Stimulated activated CD4-positive, alpha-beta T cell treated with anti-CD3 and anti-CD28 coated beads, TNF-alpha, amount 100 ng/mL, for 48 hours (primary cell): ENCODE results near the gene FAM114A2.
"Not testable (repeated sequence)": the region's sequence is repeated elsewhere in the genome, so short reads cannot be mapped to it uniquely, and the experiment has no call there.

Experiments
- DNase-seq, 3 donors: peaks; one replicate each; pipeline ENCODE4 v3.0.0-alpha.2; 2020; ENCODE audit warnings: low read depth in 3 of 3

FAM114A2 gene

DNA sequence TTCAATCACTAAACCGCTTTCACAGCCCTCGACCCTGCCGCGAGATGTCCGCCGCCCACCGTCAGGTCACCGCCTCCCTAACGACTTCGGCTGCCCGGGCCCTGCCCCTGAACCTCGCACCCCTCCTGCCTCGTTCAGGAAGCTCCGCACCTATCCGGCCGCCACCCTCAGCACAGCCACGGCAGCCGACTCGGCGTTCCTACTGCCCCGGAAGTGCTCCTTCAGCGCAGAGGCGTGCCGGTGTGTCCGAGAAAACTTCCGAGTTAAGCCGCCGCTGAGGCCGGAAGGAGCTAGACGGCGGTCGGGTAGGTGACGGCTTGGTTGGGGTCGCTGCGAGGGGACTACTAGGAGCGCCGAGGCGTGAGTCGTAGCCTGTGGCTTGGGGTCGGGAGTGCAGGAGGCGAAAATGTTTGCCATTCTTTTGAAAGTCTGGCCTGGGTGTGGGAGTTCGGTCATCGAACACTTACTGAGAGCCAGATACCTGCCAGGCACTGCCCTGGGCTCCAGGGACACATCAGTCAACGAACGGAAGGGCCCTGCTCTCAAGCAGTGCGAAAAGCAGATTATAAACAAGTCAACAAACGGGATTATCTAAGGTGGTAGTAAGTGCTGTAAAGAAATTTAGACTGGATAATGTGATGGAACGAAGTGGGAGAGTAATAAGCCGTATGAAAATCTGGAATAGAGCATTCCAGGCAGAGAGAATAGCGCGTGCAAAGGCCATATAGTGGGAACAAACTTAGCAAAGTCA is at the start of gene FAM114A2, which contains the start of gene MFAP3:
FAM114A2 (minus strand) TSS at position 204 of the 751 bp plus-strand sequence. CDS start 3,957 bp downstream, outside the sequence.
MFAP3 (plus strand) TSS at position 261 of the 751 bp plus-strand sequence. CDS start 10,756 bp downstream, outside the sequence.
- DNase-seq = peak; percentile 82 to 86 (median 85)

DNA sequence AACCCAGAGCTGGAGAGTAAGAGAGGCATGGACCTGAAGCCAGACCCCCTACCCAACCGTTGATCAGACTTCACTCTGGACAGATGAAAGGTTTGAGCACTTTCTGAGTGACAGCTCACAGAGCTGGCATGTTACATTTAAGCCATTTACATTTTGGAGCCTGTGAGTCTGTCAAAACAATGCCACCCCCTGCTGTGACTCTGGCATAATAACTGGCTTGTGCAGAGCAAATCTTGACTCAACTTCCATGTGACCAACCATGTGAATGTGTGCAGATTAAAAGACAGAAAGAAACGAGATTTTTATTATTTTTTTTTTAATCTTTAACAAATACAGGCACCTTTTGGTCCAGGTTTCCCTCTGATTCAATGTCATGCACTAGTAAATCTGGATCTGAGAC is 48.5 kb upstream of the FAM114A2 start:
- no peak for DNase-seq

DNA sequence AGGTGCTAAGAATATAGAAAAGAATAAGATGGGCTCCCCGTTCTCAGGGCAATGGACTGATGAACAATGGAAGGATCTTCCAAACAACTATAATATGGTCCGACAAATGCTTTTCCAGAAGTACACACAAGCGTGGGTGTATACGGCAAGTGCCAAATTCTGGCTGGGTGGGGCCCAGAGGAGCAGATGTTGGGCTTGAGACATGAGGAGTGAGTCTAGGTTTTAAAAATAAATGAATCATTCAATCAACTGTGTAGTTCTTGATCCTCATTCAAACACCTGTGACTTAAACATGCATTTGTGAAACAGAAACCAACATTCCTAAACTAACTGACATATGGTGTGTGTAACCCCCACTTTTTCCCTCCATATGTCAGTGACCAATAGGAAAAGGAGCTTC is 47.9 kb upstream of the FAM114A2 start:
- no peak for DNase-seq

- no peak for DNase-seq
Measured at GRCh38 chr5:154086146-154086545, 47.4 kb upstream of the FAM114A2 start.

DNA sequence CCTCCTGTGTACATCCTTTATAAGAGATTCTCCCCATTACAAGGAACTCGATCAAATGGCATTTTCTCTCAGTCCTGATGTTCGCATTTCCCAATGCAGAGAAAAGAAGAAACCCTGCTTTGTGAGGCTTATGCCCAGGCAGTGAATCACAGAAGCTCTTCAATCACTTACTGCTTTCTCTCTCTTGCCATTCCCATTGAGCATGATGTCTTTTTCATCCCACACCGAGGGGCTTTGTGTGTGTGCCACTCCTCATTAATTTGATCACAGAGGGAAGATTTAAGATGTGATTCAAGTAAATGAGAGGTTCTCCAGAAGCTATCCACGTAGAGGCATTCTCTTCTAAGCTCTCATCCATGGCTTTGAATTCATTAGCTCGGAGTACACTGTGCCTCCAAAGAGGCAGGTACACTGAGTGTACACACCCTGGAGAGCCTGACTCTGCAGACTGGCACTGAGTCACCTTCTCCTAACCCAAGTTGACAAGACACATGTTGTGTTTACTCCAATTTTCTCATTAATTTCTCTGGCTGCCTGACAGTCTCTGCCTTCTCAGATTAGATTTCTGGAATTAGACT is 45.4 kb upstream of the FAM114A2 start:
- DNase-seq = no peak

GRCh38 chr5:154081246-154081645 is 42.5 kb upstream of the FAM114A2 start:
- DNase-seq = no peak

GRCh38 chr5:154078272-154078671 is 39.6 kb upstream of the FAM114A2 start:
- no peak for DNase-seq

DNA sequence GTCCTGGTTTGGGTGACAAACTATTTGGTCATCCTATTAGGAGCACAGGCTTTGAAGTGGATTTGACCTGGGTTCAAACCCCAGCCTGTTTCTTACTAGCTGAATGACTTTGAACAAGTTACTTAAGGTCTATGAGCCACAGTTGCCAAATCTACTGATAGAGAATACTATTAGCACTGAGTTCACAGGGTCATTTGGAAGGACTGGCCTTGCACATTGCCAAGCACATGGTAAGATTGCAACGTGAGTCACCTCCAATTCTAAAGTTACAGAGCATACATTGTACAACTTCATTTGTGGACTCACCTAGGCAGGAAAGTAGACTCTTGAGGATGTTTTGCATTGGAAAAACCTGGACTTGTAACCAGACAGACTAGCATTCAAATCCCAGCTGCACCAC is 39.0 kb upstream of the FAM114A2 start:
- no peak for DNase-seq

DNA sequence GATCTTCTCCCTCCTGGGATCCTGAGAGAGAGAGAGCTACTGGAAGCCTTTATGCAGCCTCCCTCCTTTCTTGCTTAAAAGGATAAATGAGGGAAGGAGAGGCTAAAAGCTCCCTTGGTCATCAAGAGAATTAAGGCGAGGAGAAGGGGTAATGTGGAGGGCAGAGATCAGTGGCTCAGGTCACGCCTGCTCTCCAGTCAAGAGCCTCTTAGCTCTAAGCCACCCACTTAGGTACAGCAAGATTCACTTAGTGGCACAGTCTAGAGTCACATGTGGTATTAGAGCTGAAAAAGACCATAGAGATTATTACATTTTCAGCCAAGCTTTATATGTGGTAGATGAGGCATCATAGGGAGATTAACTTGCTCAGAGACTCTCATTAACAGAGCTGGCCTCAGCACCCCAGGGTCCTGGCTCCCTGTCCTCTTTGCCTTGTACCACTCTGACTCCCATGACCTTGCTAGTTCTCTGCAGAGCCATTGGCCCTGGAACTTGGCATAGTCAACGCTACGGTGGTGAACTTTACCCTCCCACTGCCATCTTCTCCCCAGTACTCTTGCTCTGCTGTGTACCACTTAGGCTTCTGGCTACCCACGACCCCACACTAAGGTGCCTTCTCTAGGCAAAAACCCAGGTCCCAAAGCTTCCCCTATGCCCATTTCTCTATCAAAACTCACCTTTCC is 37.7 kb upstream of the FAM114A2 start:
- no peak for DNase-seq

- peak; percentile 60 to 76 (median 74) for DNase-seq
Measured at GRCh38 chr5:154072414-154073171, 33.9 kb upstream of the FAM114A2 start.

- DNase-seq = no peak
Measured at GRCh38 chr5:154071799-154072413, 33.2 kb upstream of the FAM114A2 start.

- not testable (repeated sequence) for DNase-seq
Measured at GRCh38 chr5:154069854-154070253, 31.1 kb upstream of the FAM114A2 start.

- DNase-seq = no peak
Measured at GRCh38 chr5:154065971-154066370, 27.3 kb upstream of the FAM114A2 start.

DNA sequence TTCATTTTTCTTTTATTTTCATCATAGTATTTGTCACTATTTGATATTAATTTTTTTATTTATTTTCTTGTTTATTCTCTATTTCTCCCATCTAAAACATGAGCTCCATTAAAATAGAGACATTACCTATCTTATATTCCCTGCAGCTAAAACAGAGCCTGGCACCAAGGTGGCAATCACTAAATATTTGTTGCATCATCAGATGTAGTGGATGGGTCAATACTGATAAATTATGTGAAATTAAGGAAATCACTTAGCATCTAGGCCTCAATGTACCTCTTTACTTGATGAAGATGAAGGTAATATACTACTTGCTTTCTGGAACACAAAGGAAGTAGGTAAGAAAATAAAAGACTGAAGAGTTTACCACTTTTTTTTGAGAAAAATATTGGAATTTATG is 24.7 kb upstream of the FAM114A2 start:
- no peak for DNase-seq

DNA sequence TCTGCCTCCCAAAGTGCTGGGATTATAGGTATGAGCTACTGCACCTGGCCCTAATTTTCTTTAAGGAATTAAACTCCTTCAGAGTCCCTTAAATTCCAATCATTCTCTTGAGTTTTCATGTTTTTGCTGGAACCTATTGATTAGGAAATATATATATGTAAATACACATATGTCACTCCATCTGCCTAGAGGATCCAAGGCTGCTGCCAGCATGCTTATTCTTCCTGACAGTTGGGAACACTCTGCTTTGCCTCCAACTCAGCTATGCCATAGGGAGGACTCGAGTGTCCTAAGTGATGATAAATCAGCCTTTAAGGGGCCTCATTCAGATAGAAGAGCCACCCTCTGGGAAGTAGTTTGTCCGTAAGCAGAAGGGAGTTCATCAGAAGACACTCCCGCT is 21.9 kb upstream of the FAM114A2 start:
- DNase-seq = no peak

DNA sequence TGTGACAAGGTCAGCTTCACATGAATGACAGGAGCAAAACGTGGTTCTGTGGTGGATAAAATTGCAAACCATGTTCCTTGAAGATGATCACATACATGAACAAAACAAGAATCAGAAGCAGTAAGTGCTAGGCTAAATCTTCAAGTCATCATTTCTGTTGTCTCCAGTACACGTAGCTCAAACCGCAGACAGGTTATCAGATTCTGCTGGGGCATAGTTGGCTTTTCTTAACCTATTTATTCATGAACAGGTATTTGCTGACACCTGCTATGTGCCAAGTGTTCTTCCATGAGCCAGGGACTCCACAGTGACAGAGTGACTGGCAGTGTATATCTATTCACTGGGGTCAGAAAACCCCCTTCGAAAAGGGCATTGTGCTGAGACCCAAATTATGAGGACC is 20.9 kb upstream of the FAM114A2 start:
- DNase-seq = no peak

- no peak for DNase-seq
Measured at GRCh38 chr5:154059039-154059430, 20.3 kb upstream of the FAM114A2 start.

DNA sequence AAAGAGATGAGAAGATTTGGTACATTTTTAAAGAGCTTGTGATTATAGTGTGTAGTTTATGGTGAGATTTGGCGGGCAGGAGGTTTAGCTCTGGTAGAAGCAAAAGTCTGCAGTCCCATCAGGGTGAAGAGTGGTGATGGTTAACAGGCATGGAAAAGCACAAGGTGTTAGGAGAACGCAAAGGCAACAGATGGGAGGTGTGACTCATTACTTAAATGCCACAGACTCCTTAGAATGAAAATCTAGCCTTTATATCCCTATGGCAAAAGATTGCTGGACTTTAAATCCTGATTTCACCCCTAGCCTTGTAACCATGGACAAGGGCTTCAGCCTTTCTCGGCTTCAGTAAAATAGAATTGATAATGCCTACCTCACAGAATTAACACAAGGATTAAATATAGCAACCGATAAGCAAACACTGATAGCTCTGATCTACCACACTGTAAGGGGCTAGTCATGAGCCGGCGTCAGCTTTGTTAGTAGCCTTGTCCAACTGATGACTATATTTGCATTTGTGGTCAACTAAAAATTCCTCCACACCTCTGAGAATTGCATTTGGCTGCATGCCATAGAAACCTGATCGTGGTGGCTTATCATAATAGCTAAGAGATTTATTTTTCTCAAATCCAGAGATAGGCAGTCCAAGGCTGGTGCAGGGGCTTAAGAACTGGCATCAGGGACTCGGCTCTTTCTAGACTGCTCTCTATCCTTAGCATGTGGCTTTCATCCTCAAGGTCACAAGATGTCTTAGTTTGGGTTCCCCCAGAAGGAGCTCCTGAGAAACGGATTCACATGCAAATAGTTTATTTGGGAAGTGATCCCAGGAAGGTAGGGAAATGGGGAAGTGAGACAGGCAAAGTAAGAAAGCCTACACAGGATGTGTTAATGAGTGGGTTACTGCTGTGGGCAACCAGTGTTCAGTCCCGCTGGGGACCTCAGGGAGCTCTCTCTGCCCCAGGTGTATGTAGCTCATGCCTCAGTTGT is 19.6 kb upstream of the FAM114A2 start:
- no peak for DNase-seq

DNA sequence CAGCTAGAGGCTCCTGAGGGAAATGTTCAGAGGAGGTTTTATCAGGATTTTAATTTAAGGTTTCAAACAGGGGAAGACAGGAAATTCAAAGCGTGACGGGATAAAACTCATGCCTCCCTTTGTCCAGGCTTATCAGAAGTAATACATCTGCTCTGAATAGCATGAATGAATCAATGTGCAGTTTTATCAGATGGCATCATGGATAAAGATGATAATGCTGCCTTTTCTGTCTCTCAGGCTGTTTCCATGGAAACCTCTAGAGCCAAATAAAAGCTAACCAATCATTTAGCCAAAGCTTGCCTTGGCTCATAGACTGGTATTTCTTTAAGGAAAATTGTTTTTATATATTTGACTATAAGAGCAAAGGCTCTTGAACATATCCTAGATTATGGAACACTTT is 16.5 kb upstream of the FAM114A2 start:
- no peak for DNase-seq

DNA sequence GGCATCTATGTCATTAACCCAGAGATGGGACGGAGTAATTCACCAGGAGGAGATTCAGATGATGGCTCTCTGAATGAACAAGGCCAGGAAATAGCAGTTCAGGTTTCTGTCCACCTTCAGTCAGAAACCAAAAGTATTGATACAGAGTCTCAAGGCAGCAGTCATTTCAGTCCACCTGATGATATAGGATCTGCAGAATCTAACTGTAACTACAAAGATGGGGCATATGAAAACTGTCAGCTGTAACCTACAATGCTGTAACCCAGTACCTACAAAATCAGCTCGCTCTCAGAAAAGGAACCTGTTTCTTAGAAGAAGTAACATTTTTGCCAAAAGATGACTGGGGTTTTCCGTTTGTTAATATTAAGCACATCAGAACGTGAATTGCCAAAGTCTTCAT is 14.8 kb upstream of the FAM114A2 start:
- DNase-seq = no peak
